Fibroblast of skin of scalp (primary cell): ENCODE measurements around the gene CDCA3.

Experiments used
- DNase-seq: peaks from one replicate; pipeline ENCODE4 v3.0.0-alpha.2; 2013

Gene CDCA3

DNA sequence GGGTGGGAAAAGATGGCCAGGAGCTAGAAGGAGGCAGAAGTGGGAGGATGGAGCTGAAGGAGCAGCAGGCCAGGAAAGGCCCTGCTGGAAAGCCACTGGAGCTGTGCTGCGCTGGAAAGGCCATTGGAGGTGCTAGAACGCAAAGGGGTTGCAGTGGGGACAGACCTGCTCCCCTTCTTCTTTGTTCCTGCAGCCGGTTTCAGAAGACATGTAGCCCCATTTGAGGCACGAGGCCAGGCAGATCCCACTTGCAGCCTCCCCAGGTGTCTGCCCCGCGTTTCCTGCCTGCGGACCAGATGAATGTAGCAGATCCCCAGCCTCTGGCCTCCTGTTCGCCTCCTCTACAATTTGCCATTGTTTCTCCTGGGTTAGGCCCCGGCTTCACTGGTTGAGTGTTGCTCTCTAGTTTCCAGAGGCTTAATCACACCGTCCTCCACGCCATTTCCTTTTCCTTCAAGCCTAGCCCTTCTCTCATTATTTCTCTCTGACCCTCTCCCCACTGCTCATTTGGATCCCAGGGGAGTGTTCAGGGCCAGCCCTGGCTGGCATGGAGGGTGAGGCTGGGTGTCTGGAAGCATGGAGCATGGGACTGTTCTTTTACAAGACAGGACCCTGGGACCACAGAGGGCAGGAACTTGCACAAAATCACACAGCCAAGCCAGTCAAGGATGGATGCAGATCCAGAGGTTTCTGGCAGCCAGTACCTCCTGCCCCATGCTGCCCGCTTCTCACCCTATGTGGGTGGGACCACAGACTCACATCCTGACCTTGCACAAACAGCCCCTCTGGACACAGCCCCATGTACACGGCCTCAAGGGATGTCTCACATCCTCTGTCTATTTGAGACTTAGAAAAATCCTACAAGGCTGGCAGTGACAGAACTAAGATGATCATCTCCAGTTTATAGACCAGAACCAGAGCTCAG, 31.7 kb downstream of the CDCA3 start:
- DNase-seq: no peak

DNA sequence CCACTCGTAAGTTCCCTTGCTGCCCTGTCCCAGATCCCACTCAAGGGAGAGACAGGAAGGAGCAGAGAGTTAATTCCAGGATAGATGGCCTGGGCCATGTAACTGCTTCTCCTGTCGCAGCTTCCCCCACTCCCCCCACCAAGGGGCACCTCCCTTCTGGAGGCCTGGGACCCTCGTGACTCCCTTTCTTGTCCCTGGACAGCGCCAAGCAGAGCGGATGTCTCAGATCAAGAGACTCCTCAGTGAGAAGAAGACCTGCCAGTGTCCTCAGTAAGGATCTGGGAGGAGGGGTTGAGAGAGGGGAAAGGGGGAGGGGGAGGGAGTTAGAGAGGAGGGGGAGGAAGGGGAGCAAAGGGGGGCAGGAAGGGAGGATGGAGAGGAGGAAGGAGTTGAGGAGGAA, 32.4 kb downstream of the CDCA3 start:
- no peak for DNase-seq

DNA sequence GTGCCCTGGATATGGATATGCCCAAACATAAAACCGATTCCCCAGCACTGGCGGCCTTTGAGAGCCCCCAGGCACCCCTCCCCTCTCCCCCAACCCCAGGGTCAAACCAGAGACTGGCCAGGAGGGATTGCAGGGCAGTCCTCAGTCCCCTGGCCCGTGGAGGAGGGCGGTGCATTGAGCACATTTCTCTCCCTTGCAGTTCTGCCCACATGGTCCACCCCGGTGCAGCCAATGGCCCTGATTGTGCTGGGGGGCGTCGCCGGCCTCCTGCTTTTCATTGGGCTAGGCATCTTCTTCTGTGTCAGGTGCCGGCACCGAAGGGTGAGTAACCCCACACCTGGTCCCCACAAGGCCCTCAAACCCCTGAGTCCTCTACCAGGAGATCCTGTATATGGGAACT, 32.9 kb downstream of the CDCA3 start:
- DNase-seq: no peak

DNA sequence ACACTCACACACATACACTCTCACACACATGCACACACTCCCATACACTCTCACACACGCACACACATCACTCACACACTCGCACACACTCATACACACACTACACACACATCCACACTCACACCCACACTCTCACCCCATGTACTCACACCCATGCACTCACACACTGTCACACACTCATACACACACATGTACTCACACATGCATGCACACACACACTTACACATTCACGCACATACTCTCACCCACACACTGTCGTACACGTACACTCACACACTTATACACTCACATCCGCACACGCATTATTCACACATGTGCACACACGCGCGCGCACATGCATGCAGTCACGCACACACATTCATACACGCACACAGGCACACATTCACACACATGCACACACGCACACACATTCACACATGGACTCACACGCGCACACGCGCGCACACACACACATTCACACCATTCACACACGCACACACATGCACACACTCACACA, 33.4 kb downstream of the CDCA3 start:
- no peak for DNase-seq

DNA sequence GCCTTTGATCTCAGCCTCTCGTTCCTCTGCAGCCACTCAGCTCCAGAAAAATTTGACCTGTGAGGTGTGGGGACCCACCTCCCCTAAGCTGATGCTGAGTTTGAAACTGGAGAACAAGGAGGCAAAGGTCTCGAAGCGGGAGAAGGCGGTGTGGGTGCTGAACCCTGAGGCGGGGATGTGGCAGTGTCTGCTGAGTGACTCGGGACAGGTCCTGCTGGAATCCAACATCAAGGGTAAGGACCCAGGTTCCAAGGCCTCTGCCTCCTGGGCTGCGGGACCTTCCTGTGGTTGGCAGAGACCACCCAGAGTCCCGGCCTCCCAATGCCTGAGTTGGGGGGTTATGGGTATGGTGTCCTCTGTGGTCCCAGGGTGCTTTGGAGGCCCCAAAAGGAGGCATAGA, 34.0 kb downstream of the CDCA3 start:
- no peak for DNase-seq

DNA sequence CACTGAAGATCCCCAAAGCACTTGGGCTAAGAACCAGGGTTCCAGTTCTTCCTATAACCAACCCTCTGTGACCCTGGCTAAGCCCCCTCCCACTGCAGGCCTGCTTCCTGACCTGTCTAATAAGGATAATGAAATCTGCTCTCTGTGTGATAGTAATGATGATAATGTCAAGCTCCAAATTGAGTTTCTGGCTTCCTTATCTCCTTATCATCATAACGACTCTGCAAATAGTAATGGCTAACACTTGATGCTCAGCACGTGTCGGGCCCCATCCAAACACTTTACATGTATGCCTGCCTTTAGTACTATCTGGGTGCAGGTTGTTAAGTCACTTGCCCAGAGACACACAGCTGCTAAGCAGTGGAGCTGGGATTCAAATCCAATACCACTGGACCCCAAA, 34.5 kb downstream of the CDCA3 start:
- no peak for DNase-seq

DNA sequence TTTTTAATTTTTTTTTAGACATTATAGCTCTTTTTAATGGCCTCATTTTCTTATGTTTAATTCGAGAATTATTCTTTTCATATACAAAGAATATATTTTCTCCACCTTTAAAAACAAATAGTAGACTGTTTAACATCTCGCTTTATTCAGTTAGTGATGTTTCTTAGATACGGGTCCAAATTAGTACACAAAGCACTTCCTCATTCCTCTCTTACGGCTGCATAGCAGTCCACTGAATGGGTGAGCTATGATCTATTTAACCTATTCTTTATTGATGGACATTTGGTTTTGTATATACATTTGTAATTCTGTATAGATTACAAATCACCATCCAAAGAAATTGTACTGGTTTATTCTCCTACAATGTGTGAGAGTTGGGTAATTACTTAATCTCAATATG, 37.7 kb downstream of the CDCA3 start:
- no peak for DNase-seq

DNA sequence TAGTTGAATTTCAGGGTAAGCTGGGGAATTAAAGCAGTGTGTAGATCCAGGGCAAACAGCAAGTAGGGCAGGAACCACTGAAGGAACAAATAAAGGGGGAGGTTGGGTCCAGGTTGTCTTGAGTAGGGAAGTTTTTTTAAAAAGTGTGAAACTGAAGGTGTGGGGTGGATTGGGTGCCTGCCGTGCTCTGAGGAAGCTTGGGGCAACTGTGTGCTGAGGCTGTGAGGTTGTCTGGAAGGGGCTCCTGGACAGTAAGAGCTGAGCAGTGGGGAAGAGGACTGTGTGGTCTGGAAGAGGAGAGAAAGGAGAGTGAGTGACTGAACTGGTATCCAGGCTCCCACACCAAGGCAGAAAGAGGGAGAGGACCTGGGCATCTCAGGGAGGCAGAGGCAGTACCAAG, 40.3 kb downstream of the CDCA3 start:
- DNase-seq: no peak

DNA sequence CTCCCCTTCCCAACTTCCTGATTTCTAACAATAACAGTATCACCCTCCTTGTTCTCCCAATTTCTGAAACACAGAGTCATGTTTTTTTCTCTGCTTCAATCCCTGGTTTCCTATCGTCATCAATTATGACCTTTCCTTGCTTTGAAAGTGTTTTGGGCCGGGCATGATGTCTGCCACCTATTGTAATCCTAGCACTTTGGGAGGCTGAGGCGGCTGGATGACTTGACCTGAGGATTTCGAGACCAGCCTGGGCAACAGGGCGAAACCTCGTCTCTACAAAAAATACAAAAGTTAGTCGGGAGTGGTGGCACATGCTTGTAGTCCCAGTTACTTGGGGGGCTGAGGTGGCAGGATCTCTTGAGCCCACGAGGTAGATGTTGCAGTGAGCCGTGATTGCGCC, 42.0 kb downstream of the CDCA3 start:
- DNase-seq: no peak

DNA sequence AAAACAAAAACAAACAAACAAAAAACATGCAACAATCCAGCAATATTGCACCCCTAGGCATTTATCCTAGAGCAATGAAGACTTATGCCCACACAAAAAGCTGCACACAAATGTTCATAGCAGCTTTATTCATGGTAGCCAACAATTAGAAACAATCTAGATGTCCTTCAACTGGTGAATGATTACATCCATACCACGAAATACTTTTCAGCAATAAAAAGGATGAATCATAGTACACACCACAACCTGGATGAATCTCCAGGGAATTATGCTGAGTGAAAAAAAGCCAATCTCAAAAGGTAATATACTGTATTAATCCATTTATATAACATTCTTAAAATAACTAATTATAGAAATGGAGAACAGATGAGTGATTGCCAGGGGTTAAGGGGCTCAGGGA, 43.9 kb downstream of the CDCA3 start:
- DNase-seq: no peak

DNA sequence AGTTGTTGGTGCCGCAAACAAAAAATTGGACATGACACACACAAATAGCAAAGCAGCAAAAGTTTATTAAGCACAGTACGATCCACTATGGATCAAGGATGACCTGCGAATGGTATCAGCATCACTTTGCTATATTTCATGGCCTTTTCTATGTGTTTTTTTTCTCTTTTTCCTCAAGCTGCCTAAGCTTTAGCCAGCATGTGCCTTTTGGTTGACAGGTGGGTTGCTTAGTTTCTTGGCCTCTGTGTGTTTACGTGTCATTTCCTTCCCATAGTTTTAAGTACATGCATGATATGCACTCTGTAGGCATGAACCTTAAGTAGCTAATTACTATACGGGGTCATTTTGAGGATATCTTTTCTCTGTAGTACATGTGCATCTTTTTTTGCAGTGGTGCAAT, 51.9 kb downstream of the CDCA3 start:
- no peak for DNase-seq
